Mammary epithelial cell (primary cell): ENCODE measurements around the gene ZNF224.

ENCODE experiments used
- EZH2 ChIP-seq: IDR thresholded peaks from 2 replicates; pipeline ENCODE4 v1.6.1; 2012; ENCODE audit warnings: low read length, inconsistent platforms, borderline replicate concordance
- TF ChIP-seq, protein P1 (sequence below), 2 donors: IDR thresholded peaks in 1 of 2; conservative IDR thresholded peaks in 1 of 2; 2 replicates each; pipeline ENCODE4 v1.5.1; 2011 to 2012; ENCODE audit warnings: inconsistent platforms in 2 of 2, low read length in 2 of 2, mild to moderate bottlenecking in 2 of 2, control low read depth in 1 of 2, low read depth in 1 of 2; ENCODE audit not compliant: insufficient read depth in 1 of 2; ENCODE audit errors: extremely low read depth in 1 of 2

DNA sequence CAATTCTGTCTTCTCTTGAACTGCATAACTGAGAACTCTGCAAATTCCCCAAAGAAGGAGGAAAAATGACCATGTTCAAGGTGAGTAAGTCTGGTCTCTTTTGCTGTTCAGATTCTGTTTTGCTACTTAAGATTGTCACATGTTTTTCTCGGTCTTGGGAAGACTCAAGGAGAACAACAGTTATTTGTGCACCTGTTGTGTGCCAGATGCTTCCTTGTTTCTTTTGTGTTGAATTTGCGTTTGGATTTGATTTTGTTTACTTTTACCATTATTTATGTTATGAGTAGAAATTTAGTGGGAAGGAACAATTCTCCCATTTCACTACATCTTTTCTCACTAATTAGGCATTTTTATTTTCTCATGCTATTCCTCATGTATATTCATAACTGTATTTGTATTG, 17.8 kb upstream of the ZNF224 start:
- TF ChIP-seq, protein P1, sequence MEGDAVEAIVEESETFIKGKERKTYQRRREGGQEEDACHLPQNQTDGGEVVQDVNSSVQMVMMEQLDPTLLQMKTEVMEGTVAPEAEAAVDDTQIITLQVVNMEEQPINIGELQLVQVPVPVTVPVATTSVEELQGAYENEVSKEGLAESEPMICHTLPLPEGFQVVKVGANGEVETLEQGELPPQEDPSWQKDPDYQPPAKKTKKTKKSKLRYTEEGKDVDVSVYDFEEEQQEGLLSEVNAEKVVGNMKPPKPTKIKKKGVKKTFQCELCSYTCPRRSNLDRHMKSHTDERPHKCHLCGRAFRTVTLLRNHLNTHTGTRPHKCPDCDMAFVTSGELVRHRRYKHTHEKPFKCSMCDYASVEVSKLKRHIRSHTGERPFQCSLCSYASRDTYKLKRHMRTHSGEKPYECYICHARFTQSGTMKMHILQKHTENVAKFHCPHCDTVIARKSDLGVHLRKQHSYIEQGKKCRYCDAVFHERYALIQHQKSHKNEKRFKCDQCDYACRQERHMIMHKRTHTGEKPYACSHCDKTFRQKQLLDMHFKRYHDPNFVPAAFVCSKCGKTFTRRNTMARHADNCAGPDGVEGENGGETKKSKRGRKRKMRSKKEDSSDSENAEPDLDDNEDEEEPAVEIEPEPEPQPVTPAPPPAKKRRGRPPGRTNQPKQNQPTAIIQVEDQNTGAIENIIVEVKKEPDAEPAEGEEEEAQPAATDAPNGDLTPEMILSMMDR (conservative IDR thresholded peaks at IDR 0.05 in 1 of 2, IDR thresholded peaks at IDR 0.05 in 1 of 2; ENCODE audit: extremely low read depth in 1 of 2, insufficient read depth in 1 of 2, low read depth in 1 of 2, low read length in 2 of 2), result no peak
- TF ChIP-seq EZH2, result no peak
